Hematopoietic multipotent progenitor cell treated with erythropoietin and hydrocortisone succinate and interleukin-3 and kit ligand, for 4 days (in vitro differentiated cells): ENCODE results near the gene TTLL11.

Experiments used
- DNase-seq: peaks from one replicate; pipeline ENCODE4 v3.0.0-alpha.2; 2015

The TTLL11 gene

GRCh38 chr9:122109035-122109813, 16.1 kb upstream of the TTLL11 start:
- DNase-seq = no peak

GRCh38 chr9:122107291-122107805, 14.2 kb upstream of the TTLL11 start:
- no peak for DNase-seq

- no peak for DNase-seq
Measured at GRCh38 chr9:122106576-122106975, 13.5 kb upstream of the TTLL11 start.

- no peak for DNase-seq
Measured at GRCh38 chr9:122103985-122104384, 10.9 kb upstream of the TTLL11 start.

DNA sequence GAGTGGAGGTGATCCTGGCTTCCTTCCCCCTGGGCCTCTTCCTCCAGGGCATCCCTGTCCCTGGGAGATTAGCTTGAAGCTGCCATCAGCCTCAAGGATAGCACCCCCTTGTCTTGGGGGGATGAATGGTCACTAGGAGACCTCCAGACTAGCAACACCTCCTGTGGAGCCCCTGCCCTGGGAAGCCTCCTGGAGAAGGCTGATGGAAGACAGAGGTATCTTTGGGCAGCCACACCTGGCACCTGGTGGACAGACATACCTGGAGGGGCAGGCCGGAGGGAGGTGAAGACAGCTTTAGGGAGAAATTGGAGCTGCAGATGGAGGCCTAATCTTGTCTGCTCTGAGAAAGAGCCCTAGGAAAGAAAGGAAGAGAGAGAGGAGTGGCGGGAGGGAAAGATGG, 9.0 kb upstream of the TTLL11 start:
- DNase-seq = no peak

DNA sequence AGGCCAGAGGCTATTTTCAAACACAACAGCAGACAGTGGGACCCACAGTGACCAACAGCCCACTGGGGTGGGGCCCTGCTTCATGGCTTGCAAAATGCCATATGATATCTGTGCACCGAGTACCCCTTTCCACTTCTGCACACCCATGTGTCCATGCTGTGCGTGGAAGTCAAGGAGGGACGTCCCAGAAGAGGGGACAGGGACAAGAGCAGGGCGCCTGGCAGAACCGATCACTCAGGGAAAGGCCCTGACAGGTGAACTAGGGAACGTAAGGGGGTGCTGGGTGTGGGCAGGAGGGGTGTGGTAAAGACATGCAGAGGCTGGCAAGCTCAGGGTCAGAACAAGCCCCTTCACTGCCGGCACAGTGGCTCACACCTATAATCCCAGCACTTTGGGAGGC, 7.6 kb upstream of the TTLL11 start:
- DNase-seq = no peak

GRCh38 chr9:122099271-122099869, 6.3 kb upstream of the TTLL11 start:
- peak; percentile 93 for DNase-seq

GRCh38 chr9:122097679-122098315, 4.7 kb upstream of the TTLL11 start:
- no peak for DNase-seq

GRCh38 chr9:122096620-122097415, 3.7 kb upstream of the TTLL11 start:
- DNase-seq = no peak

GRCh38 chr9:122095010-122095767, 2.1 kb upstream of the TTLL11 start:
- DNase-seq = peak; percentile 85

GRCh38 chr9:122091682-122092592, 1.2 kb downstream of the TTLL11 start:
- no peak for DNase-seq

GRCh38 chr9:122090981-122091380, 2.1 kb downstream of the TTLL11 start:
- DNase-seq = no peak

DNA sequence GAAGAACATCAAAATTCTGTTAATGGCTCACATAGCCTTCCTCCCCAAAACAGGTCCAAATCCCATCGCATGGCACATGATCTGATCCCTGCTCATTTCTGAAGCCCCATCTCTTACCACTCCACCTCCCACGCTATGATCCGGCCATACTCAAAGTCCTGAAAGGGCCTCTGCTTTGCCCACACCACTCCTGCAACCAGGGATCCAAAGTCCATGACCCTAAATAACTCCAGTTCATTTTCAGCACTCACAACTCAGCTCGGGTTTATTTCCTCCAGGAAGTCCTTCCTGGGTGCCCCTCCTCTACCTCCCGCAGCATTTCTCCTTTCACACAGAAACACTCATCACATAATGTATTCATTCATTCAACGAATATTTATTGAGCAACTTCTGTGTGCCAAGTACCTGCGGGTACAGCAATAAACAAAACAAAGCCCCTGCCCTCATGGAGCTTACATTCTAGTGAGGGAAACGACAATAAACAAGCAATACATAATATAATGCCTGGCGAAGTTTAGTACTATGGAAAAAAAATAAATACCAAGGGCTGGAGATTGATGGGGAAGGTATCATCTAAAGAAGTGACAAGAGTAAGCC, 2.7 kb downstream of the TTLL11 start:
- no peak for DNase-seq

GRCh38 chr9:122088880-122089706, 4.0 kb downstream of the TTLL11 start:
- peak; percentile 54 for DNase-seq

DNA sequence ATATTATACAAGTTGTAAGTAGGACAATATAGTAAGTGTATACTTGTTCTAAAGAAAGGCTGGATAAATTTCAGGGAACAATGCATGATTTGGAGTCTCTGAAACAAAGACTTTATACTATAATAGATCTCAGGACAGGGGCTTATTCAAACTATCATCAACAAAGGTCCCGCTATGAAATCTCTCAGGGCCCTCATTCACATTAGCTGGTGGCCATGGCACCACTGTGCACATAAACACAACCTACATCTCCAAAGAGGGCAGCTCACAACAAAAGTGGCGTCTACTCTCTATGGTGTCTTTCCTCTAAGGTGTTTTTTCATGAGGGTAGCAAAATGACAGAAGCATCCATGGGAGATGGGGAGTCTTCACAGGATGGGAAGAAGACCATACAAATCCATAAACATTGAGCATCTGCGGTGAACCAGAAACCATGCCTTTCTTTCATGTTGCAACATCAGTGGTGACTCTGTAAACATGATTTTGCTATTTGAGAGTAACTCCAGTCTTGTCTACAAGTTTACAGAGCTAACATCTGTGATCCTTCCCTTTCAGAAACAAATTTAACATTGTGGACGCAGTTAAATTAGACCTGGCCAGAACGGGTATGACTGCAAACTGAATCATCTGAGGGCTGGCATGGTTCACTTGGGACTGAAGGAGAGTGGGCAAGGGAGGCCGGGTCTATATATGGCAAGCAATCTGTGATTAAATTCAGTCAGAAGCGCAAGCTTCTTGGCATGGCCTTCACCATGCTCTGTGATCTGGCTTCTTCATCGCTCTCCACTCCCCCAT, 5.5 kb downstream of the TTLL11 start:
- no peak for DNase-seq

DNA sequence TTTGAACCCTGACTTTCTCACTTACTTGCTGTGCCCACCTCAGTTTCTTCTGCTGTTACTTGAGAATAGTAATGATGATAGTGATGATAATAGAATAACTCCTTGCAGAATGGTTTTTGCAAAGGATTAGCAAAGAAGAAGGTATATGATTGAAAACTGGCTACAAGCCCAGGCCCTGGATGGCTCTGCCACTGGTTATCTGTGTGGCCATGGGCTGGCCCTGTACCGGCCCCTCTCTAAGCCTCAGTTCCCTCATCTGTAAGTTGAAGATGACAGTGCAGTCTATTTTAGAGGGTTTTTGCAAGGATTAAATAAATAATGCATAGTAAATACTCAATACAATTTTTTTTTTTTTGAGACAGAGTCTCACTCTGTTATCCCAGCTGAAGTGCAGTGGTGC, 6.2 kb downstream of the TTLL11 start:
- peak; percentile 32 for DNase-seq

DNA sequence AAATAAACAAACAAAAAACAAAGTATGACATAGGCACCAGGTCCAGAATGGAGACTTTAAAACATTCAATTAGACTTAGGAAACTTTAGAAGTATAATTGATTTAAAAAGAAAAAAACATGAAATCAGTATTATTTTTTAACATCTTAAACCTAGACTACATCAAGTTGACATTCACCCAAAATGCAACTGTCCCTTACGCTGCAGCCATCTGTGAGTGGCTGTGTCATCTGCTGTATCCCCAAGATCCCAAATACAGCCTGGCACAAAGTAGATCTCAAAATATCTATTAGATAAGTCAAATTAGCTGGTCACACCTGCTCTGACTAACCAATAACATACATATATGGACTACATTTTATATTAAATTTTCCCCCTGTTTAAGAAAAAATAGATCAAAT, 7.8 kb downstream of the TTLL11 start:
- no peak for DNase-seq

GRCh38 chr9:122084026-122084675, 9.0 kb downstream of the TTLL11 start:
- no peak for DNase-seq
